SK-N-SH (cell line): ENCODE data around the gene CDK14. TPM values are rescaled to one million over a fixed set of nuclear protein-coding genes. Genes with fewer than 3 reads are reported as not detected.

Experiments used
- CTCF ChIA-PET: fragments of 300-600, 350-600 bp; formaldehyde crosslinking; extraction: SDS; loops from one replicate; lab custom pipeline; 2021; lab: Yijun Ruan, JAX
- POLR2A ChIA-PET: fragments of 350-600 bp; sonication (Branson Sonifier 250); formaldehyde crosslinking; extraction: SDS; loops from one replicate; lab custom pipeline; 2020; ENCODE audit warnings: antibody characterized with exemption, inconsistent platforms; lab: Yijun Ruan, JAX
- DNase-seq: peaks from one replicate; pipeline ENCODE4 v3.0.0; 2012
- H2AFZ ChIP-seq: fragments of 200-600 bp; sonication (generic); 2 replicates; pipeline ENCODE4 v1.8.1; 2016; ENCODE audit warnings: antibody characterized with exemption, mild to moderate bottlenecking, low read depth
- H3F3A ChIP-seq: fragments of 200-600 bp; sonication (generic); replicated peaks from 2 replicates; pipeline ENCODE3; 2016; ENCODE audit warnings: antibody characterized with exemption, mild to moderate bottlenecking; ENCODE audit not compliant: insufficient read depth
- H3K27ac ChIP-seq, 2 experiments: fragments of 200-500 bp in 1 of 2; fragments of 200-600 bp in 1 of 2; sonication (Bioruptor generic) in 1 of 2; sonication (generic), shearing (Covaris generic) in 1 of 2; 2 replicates each; pipeline versions ENCODE4 v1.5.1 to v1.6.1; 2014 to 2016; ENCODE audit warnings: low read depth in 2 of 2, inconsistent platforms in 1 of 2, low read length in 1 of 2, mild to moderate bottlenecking in 1 of 2, mixed read lengths in 1 of 2
- H3K27me3 ChIP-seq: fragments of 200-600 bp; sonication (generic), shearing (Covaris generic); 2 replicates; pipeline ENCODE4 v1.6.1; 2016; ENCODE audit warnings: mixed run types; ENCODE audit not compliant: insufficient read depth
- H3K36me3 ChIP-seq, 2 experiments: fragments of 200-500 bp in 1 of 2; fragments of 200-600 bp in 1 of 2; sonication (Bioruptor generic) in 1 of 2; sonication (generic) in 1 of 2; replicated peaks in 1 of 2; 2 replicates each; pipeline versions ENCODE3 to v1.5.1; 2014 to 2016; ENCODE audit warnings: low read length in 1 of 2, mild to moderate bottlenecking in 1 of 2; ENCODE audit not compliant: insufficient read depth in 2 of 2, control insufficient read depth in 1 of 2
- H3K4me1 ChIP-seq, 2 experiments: fragments of 200-500 bp in 1 of 2; fragments of 200-600 bp in 1 of 2; sonication (Bioruptor generic) in 1 of 2; sonication (generic), shearing (Covaris generic) in 1 of 2; 2 replicates each; pipeline versions ENCODE4 v1.5.1 to v1.6.1; 2014 to 2016; ENCODE audit warnings: low read depth in 1 of 2, low read length in 1 of 2, mixed run types in 1 of 2; ENCODE audit not compliant: insufficient read depth in 2 of 2, control insufficient read depth in 1 of 2
- H3K4me2 ChIP-seq: fragments of 200-600 bp; sonication (generic), shearing (Covaris generic); 2 replicates; pipeline ENCODE4 v1.6.1; 2017; ENCODE audit warnings: mixed run types
- H3K4me3 ChIP-seq, 2 experiments: fragments of 200-500 bp in 1 of 2; fragments of 200-600 bp in 1 of 2; sonication (Bioruptor generic) in 1 of 2; sonication (generic), shearing (Covaris generic) in 1 of 2; 2 replicates each; pipeline versions ENCODE4 v1.5.1 to v1.8.1; 2014 to 2016; ENCODE audit warnings: low read depth in 2 of 2, inconsistent platforms in 1 of 2, low read length in 1 of 2, mild to moderate bottlenecking in 1 of 2, mixed read lengths in 1 of 2, moderate library complexity in 1 of 2
- H3K79me2 ChIP-seq: fragments of 200-600 bp; sonication (generic); 2 replicates; pipeline ENCODE4 v1.8.1; 2017; ENCODE audit warnings: mild to moderate bottlenecking; ENCODE audit not compliant: insufficient read depth
- H3K9ac ChIP-seq: fragments of 200-600 bp; sonication (generic); 2 replicates; pipeline ENCODE4 v1.6.1; 2017; ENCODE audit warnings: mixed run types
- H3K9me2 ChIP-seq: fragments of 200-600 bp; sonication (generic); 2 replicates; pipeline ENCODE4 v1.6.1; 2017; ENCODE audit warnings: mixed run types
- H3K9me3 ChIP-seq: fragments of 200-600 bp; sonication (generic); 2 replicates; pipeline ENCODE4 v1.6.1; 2017; ENCODE audit warnings: mixed run types, mild to moderate bottlenecking, moderate library complexity
- H4K20me1 ChIP-seq: fragments of 200-600 bp; sonication (generic); 2 replicates; pipeline ENCODE4 v1.6.1; 2017; ENCODE audit warnings: mild to moderate bottlenecking, mixed run types; ENCODE audit not compliant: insufficient read depth
- CHD2 ChIP-seq: fragments of 150-350 bp; IDR thresholded peaks from 2 replicates; pipeline ENCODE4 v1.6.1; 2018; ENCODE audit warnings: low read length; ENCODE audit not compliant: partially characterized antibody
- FOSL2 ChIP-seq: IDR thresholded peaks from 2 replicates; pipeline ENCODE4 v1.4.0; 2012; ENCODE audit warnings: low read depth, mild to moderate bottlenecking, moderate library complexity, borderline replicate concordance
- FOXJ3 ChIP-seq: sonication (generic); formaldehyde crosslinking; IDR thresholded peaks from 2 replicates; pipeline ENCODE4 v1.5.1; 2020; ENCODE audit warnings: mild to moderate bottlenecking, missing genetic modification reagents
- GABPA ChIP-seq: IDR thresholded peaks from 2 replicates; pipeline ENCODE4 v1.4.0; 2012; ENCODE audit warnings: low read depth, mild to moderate bottlenecking
- JUND ChIP-seq: IDR thresholded peaks from 2 replicates; pipeline ENCODE4 v1.4.0; 2012
- MXI1 ChIP-seq: IDR thresholded peaks from 2 replicates; pipeline ENCODE4 v1.6.1; 2012; ENCODE audit warnings: mild to moderate bottlenecking, low read depth, low read length, improper control_type of control experiment
- NRF1 ChIP-seq: IDR thresholded peaks from 2 replicates; pipeline ENCODE4 v1.6.1; 2012; ENCODE audit warnings: low read depth, mild to moderate bottlenecking, low read length
- RCOR1 ChIP-seq: fragments of 150-350 bp; IDR thresholded peaks from 2 replicates; pipeline ENCODE4 v1.6.1; 2017; ENCODE audit warnings: antibody characterized with exemption, low read length
- RXRA ChIP-seq: IDR thresholded peaks from 2 replicates; pipeline ENCODE4 v1.4.0; 2012; ENCODE audit warnings: low read depth, mild to moderate bottlenecking, borderline replicate concordance
- SIN3A ChIP-seq: IDR thresholded peaks from 2 replicates; pipeline ENCODE4 v1.6.1; 2012; ENCODE audit warnings: low read depth, mild to moderate bottlenecking, low read length, moderate library complexity, borderline replicate concordance
- SMC3 ChIP-seq: IDR thresholded peaks from 2 replicates; pipeline ENCODE4 v1.6.1; 2012; ENCODE audit warnings: low read depth, low read length, improper control_type of control experiment
- TCF12 ChIP-seq: IDR thresholded peaks from 2 replicates; pipeline ENCODE4 v1.4.0; 2012
- TEAD4 ChIP-seq: IDR thresholded peaks from 2 replicates; pipeline ENCODE4 v1.4.0; 2012; ENCODE audit warnings: mild to moderate bottlenecking, borderline replicate concordance; ENCODE audit not compliant: insufficient read depth
- YY1 ChIP-seq: IDR thresholded peaks from 2 replicates; pipeline ENCODE4 v1.4.0; 2012; ENCODE audit warnings: low read depth, mild to moderate bottlenecking
- polyA plus RNA-seq, 3 experiments: library from polyadenylated mRNA; depleted of rRNA; stranded (reverse); fragments of >200 nt; gene quantifications; 2 replicates each; pipeline ENCODE4 v1.2.3, GENCODE V29; 2012
- TF ChIP-seq, protein P1 (sequence below): IDR thresholded peaks from 2 replicates; pipeline ENCODE4 v1.4.0; 2012; ENCODE audit warnings: low read depth, borderline replicate concordance
- TF ChIP-seq, protein P2 (sequence below): IDR thresholded peaks from 2 replicates; pipeline ENCODE4; 2012
- TF ChIP-seq, protein P3 (sequence below): fragments of 150-350 bp; IDR thresholded peaks from 2 replicates; pipeline ENCODE4 v1.6.1; 2016; ENCODE audit warnings: mild to moderate bottlenecking, low read depth, low read length
- TF ChIP-seq, protein P4 (sequence below): IDR thresholded peaks from 2 replicates; pipeline ENCODE4 v1.4.0; 2012; ENCODE audit warnings: low read depth, borderline replicate concordance
- TF ChIP-seq, protein P5 (sequence below): fragments of 150-350 bp; IDR thresholded peaks from 2 replicates; pipeline ENCODE4 v1.6.1; 2017; ENCODE audit warnings: antibody characterized with exemption, low read length, low read depth, borderline replicate concordance
- TF ChIP-seq, protein P6 (sequence below): IDR thresholded peaks from 2 replicates; pipeline ENCODE4 v1.4.0; 2012; ENCODE audit warnings: low read depth

Gene CDK14
- polyA plus RNA-seq, 1 of the 3 experiments (the other 2 are of a cell fraction), result 13.9 TPM

DNA sequence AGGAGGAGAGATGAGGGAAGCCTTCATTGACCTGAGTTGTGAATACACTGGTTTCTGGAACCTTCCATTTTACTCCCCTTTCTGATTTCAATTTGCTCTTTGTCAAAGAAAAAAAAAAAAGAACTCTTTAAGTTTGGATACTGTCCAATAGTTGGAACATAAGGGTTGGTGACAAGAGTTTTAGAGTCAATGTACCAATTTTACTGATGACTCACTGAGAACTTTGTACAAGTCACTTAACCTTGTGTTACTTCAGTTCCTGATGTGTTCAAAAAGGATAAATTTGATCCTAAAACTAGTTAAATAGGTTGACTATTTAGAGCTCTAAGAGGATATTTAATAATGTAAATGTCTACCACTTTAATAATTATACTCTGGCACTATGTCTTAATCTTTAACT lies 4.1 kb upstream of the CDK14 start:
- ChIA-PET CTCF (no interaction called here), POLR2A (no interaction called here)
- H3K4me2 ChIP-seq, result no peak overlapping the region; the same call in 1 of the 2 replicates
- H3K4me3 ChIP-seq, result no peak overlapping the region
- peaks cover 8 to 14% of the 10 kb centered on the region in 2 experiments for H3K4me1 ChIP-seq
- H4K20me1 ChIP-seq, result no peaks in the 10 kb centered on the region
- H3K9ac ChIP-seq, result no peak overlapping the region
- H3F3A ChIP-seq, result peaks cover 31% of the 10 kb centered on the region
- 0 out of 2 replicates have a peak overlapping the region, but pooled peaks have one; percentile 2 for H2AFZ ChIP-seq
- no peaks in the 10 kb centered on the region for H3K27me3 ChIP-seq
- DNase-seq, result no peak
- peak overlapping the region in 1 of 2 experiments; percentile 32; a peak in 2 of 4 replicates for H3K27ac ChIP-seq
- no peaks in the 10 kb centered on the region for H3K9me2 ChIP-seq
- H3K9me3 ChIP-seq, result no peaks in the 10 kb centered on the region
- no peaks in the 10 kb centered on the region for H3K36me3 ChIP-seq
- TF ChIP-seq, protein P1, sequence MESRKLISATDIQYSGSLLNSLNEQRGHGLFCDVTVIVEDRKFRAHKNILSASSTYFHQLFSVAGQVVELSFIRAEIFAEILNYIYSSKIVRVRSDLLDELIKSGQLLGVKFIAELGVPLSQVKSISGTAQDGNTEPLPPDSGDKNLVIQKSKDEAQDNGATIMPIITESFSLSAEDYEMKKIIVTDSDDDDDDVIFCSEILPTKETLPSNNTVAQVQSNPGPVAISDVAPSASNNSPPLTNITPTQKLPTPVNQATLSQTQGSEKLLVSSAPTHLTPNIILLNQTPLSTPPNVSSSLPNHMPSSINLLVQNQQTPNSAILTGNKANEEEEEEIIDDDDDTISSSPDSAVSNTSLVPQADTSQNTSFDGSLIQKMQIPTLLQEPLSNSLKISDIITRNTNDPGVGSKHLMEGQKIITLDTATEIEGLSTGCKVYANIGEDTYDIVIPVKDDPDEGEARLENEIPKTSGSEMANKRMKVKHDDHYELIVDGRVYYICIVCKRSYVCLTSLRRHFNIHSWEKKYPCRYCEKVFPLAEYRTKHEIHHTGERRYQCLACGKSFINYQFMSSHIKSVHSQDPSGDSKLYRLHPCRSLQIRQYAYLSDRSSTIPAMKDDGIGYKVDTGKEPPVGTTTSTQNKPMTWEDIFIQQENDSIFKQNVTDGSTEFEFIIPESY, result no peak
- peak; percentile 28; the same call in 1 of the 2 replicates for TF ChIP-seq FOSL2
- peaks cover 8% of the 10 kb centered on the region for H3K79me2 ChIP-seq

DNA sequence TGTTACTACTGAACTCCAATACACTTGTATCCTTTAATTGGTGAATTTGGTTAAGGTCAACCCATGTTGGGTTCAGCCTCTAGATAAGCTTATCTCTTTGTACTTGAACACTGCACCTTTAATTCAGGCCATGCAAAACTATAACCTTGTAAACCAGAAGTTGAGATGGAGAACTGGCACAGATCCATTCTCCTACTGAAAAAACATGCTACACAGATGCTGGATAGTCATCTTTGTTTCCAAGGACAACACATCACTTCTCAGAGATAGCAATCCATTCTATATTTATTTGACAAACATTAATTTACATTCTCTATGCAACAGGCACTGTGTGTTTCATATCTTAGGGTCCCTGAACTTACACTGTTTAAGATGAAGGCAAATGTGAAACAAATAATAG lies 2.9 kb upstream of the CDK14 start:
- Histone ChIP-seq H3K9ac (no peak overlapping the region), H3K27ac (peak overlapping the region in 1 of 2 experiments; percentile 11; a peak in 1 of 4 replicates), H3K9me2 (no peaks in the 10 kb centered on the region), H3K4me3 (no peak overlapping the region), H3K36me3 (no peaks in the 10 kb centered on the region), H3K4me2 (peak overlapping the region; percentile 33; the same call in 1 of the 2 replicates), H2AFZ (no peak overlapping the region), H3K79me2 (peaks cover 19% of the 10 kb centered on the region), H3K9me3 (no peaks in the 10 kb centered on the region), H4K20me1 (no peaks in the 10 kb centered on the region), H3K27me3 (no peaks in the 10 kb centered on the region), H3F3A (peaks cover 34% of the 10 kb centered on the region), H3K4me1 (peaks cover 14 to 18% of the 10 kb centered on the region in 2 experiments)
- POLR2A ChIA-PET, result no interaction called here
- peak; percentile 68 for DNase-seq
- CTCF ChIA-PET, result interaction anchor here (2.1 to 5.3 kb wide), 2 partner anchors 9 to 138 kb away, joined by 5 to 44 read pairs; no protein-coding TSS in a partner anchor
- TF ChIP-seq SIN3A (no peak), TEAD4 (no peak), JUND (no peak), RXRA (no peak), MXI1 (no peak), RCOR1 (peak; percentile 35; the same call in 1 of the 2 replicates), CHD2 (peak; percentile 68), SMC3 (no peak), GABPA (no peak), TCF12 (peak; percentile 63), FOXJ3 (no peak), YY1 (no peak), NRF1 (no peak)
- TF ChIP-seq, protein P2, sequence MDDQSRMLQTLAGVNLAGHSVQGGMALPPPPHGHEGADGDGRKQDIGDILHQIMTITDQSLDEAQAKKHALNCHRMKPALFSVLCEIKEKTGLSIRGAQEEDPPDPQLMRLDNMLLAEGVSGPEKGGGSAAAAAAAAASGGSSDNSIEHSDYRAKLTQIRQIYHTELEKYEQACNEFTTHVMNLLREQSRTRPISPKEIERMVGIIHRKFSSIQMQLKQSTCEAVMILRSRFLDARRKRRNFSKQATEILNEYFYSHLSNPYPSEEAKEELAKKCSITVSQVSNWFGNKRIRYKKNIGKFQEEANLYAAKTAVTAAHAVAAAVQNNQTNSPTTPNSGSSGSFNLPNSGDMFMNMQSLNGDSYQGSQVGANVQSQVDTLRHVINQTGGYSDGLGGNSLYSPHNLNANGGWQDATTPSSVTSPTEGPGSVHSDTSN, result peak; percentile 36; the same call in 1 of the 2 replicates
- TF ChIP-seq, protein P3, sequence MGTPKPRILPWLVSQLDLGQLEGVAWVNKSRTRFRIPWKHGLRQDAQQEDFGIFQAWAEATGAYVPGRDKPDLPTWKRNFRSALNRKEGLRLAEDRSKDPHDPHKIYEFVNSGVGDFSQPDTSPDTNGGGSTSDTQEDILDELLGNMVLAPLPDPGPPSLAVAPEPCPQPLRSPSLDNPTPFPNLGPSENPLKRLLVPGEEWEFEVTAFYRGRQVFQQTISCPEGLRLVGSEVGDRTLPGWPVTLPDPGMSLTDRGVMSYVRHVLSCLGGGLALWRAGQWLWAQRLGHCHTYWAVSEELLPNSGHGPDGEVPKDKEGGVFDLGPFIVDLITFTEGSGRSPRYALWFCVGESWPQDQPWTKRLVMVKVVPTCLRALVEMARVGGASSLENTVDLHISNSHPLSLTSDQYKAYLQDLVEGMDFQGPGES, result no peak
- TF ChIP-seq, protein P4, sequence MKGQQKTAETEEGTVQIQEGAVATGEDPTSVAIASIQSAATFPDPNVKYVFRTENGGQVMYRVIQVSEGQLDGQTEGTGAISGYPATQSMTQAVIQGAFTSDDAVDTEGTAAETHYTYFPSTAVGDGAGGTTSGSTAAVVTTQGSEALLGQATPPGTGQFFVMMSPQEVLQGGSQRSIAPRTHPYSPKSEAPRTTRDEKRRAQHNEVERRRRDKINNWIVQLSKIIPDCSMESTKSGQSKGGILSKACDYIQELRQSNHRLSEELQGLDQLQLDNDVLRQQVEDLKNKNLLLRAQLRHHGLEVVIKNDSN, result no peak
- TF ChIP-seq, protein P1, result no peak
- TF ChIP-seq, protein P5, sequence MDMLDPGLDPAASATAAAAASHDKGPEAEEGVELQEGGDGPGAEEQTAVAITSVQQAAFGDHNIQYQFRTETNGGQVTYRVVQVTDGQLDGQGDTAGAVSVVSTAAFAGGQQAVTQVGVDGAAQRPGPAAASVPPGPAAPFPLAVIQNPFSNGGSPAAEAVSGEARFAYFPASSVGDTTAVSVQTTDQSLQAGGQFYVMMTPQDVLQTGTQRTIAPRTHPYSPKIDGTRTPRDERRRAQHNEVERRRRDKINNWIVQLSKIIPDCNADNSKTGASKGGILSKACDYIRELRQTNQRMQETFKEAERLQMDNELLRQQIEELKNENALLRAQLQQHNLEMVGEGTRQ, result no peak
- TF ChIP-seq, protein P6, sequence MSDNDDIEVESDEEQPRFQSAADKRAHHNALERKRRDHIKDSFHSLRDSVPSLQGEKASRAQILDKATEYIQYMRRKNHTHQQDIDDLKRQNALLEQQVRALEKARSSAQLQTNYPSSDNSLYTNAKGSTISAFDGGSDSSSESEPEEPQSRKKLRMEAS, result no peak
